Stimulated activated naive CD4-positive, alpha-beta T cell treated with Interleukin-2 at 50 U/mL for 16 hours (primary cell): ENCODE data around the gene GALNT2.

Source experiments
- DNase-seq: peaks from one replicate; lab custom pipeline; 2025; lab: John Stamatoyannopoulos, UW

Gene GALNT2

DNA sequence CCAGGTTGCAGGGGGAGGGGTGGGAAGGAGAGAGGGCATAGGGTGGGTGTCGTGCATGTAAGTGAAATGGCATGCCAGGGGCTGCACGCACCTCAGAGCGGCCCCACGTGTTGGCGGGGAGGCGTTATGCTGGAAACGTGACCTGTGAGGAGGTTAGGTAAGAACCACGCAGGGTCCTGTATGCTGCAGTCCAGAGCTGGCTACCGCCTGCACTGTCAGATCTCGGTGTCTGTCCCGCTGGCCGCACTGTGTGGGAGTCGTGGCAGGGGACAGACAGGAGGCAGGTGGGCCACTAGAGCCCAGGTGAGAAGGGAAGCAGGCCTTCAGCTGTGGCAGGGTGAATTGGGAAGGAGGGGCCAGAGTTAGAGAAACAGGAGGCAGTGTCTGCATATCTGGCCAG, 79.7 kb downstream of the GALNT2 start:
- no peak for DNase-seq

DNA sequence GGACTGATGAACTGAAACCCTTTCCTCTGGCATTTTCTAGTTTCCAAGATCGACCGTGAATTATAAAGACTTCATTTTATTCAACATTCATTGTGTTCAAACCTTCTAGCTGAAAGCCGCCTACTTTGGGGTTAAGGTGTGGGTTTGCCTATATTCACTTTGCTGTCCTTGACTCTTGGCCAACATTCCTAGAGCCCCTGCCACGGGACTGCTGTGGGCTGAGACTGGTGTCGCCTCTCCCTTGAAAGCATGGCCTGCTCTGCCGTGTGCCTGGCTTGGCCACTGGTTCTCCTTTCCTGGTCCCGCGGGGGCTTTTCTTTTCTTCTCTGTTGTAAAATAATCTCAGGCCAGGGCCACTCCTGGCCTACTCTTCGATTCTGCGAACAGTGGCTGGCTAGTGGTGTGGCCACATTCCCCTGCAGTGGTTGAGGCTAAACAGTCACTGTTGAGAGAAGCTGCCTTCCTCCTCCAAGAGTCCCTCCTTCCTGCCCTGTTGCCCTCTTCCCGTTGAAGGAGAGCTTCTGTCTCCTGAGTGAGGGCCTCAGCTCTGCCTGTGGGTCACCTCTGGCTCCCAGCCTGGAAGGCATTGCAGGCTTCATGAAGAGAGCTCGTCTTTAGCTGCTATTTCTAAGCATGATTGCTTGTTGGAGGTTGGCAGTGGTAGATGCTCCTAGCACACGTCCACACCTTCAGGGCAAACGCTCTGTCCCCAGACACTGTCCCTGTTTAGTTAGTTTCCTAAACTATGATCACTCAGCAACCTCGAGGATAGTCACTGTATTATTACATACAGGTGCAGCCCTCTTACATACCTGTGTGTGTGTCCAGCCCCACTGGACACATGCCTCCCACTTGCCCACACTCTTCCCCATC, 80.5 kb downstream of the GALNT2 start:
- no peak for DNase-seq

DNA sequence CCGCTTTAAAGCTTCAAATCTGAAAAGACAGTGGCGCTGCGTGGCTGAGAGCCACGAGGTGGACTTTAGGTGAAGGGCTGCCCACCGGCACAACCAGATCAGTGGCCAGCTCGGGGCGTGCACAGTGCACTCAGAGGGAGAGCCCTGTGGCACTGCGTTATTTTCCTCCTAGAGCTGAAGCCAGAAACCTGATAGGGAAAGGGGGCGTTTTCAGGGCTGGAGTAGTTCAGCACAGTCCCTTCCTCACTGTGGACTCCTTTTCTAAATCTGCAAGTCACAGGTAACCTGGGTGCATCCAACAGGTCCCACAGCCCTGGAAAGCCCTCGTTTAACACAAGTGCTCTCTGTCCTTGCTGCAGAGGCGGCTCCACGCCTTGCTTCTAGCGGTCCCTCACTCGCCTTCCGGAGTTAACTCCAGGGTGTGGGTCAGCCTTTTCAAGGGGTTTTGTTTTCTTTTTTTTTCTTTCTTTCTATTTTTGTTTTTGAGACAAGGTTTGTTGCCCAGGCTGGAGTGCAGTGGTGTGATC, 81.2 kb downstream of the GALNT2 start:
- no peak for DNase-seq

DNA sequence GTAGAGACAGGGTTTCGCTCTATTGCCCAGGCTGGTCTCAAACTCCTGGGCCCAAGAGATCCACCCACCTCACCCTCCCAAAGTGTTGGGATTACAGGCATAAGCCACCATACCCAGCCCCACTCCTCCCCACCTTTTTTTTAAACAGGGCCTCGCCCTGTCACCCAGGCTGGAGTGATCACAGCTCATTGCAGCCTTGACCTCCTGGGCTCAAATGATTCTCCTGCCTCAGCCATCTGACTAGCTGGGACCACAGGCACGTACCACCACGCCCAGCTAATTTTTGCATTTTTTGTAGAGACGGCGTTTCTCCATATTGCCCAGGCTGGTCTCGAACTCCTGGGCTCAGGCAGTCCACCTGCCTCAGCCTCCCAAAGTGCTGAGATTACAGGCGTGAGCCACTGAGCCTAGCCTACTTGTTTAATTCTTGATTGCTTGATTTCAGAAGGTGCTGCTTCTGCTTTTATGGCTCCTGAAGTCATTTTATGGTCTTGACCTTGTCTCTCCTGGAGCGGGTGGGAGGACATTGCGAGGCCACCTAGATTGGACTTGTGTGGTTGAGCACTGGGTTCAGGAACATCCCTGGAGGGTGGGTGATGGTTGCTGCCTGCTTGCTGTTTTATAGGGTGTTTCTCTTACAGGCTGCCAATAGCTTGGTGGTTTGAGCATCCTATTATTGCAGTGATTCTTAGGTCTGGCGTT, 81.9 kb downstream of the GALNT2 start:
- DNase-seq = no peak

DNA sequence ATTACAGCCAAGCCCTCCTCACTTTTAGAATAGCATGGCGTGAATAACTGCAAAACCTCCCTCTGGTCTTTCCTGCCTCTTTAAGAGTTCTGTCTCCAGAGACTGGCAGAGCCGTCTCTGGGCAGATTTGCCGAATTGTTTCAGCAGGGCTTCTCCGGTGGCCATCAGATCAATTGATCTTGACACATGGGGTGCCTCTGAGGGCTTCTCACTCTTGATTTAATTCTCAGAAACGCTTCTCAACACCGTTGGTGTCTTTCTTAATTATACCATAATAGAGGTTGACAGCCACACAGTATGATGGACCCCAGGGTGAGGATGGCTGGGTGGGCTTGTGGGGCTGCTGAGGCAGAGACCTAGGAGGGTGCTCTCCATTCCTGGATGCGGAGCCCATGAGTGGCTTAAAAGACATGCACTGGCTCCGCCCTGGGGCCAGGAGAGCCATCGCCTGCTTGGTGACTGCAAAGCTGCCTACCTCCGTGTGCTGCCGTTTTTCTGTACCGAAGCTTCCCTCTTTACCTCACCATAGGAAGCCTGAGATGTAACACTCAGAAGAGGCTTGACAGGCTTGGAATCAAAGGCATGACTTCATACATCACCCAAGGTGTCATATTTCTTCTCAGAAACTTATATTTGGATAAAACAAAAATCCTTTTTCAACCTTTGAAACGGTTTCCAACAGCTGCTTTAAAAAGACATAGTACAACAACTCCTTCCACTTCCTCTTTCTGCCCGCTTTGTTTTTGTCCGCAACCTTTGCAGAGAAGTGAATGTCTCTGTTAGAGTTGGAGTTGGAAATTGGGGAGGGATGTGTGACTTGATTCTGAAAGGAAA, 82.9 kb downstream of the GALNT2 start:
- DNase-seq = no peak

- no peak for DNase-seq
Observed at GRCh38 chr1:230150615-230151014, 83.6 kb downstream of the GALNT2 start.

DNA sequence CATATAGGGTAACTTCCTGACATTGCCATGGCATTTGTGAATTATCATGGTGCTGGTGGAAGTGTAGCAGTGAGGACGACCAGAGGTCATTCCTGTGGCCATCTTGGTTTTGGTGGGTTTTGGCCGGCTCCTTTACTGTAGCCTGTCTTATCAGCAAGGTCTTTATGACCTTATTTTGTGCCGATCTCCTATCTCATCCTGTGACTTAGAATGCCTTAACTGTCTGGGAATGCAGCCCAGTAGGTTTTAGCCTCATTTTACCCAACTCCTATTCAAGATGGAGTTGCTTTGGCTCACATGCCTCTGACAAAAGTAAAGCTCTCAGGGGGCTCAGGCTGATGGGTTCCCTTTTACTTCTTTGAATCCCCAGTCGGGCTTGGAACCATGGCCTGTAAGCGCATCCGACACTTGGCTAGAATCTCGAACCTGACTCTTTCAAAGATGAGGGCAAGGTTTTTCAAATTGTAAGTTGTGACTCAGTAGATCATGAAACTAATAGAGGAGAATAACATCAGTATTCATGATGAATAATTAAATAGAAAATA, 85.0 kb downstream of the GALNT2 start:
- no peak for DNase-seq

DNA sequence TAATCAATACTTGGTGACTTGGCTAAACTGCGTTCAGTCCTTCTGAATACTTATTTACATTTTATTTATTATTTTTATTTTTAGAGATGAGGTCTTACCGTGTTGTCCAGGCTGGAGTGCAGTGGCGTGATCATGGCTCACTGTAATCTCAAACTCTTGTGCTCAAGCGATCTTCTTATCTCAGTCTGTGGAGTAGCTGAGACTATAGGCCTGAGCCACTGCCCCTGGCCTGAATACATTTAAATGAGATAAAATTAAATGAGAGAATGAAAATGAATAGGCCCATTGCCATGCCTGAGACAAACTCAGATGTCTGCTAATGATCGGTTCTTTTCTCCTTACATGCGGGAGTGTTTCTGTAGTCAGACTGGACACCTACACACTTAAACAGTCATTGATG, 86.0 kb downstream of the GALNT2 start:
- no peak for DNase-seq

- DNase-seq = no peak
Observed at GRCh38 chr1:230153641-230154296, 86.7 kb downstream of the GALNT2 start.

DNA sequence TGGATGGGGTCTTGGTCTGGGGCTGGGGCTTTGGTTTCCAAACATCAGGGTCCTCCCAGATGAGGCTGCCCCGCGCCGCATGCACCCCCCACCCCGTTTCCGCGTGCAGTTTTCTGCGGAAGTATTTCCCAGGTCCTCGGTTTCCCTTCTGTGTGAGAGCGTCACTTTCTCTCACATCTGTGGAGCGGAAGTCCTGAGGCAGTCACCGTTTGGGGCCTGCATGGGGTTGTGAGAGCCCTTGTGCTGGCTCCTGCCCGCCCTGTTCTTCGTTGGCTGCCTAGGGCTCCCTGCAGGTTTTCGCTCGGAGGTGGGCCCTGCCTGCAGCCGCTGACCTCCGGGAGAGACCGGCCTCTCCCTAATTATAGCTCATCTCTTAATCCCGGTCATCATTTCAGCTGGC, 88.0 kb downstream of the GALNT2 start:
- DNase-seq = no peak

DNA sequence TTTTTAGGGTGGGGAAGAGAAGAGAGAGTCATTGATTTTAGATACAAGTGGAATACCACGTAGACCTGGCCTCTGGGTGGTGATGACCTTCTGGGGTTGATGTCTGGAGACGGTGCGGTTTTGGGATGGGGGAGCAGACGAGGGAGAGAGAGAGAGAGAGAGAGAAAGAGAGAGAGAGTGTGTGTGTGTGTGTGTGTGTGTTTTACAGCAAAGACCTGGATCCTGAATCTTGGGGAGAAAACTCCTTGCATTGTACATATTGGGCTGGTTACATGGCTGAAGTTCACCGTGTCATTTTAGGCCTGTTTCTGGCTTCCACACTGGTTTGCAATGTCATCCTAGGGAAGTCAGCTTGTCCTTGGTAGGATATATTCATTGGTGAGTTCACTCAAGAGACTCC, 89.0 kb downstream of the GALNT2 start:
- DNase-seq = no peak

- no peak for DNase-seq
Observed at GRCh38 chr1:230156536-230156935, 89.5 kb downstream of the GALNT2 start.

- no peak for DNase-seq
Observed at GRCh38 chr1:230157420-230158390, 90.7 kb downstream of the GALNT2 start.

DNA sequence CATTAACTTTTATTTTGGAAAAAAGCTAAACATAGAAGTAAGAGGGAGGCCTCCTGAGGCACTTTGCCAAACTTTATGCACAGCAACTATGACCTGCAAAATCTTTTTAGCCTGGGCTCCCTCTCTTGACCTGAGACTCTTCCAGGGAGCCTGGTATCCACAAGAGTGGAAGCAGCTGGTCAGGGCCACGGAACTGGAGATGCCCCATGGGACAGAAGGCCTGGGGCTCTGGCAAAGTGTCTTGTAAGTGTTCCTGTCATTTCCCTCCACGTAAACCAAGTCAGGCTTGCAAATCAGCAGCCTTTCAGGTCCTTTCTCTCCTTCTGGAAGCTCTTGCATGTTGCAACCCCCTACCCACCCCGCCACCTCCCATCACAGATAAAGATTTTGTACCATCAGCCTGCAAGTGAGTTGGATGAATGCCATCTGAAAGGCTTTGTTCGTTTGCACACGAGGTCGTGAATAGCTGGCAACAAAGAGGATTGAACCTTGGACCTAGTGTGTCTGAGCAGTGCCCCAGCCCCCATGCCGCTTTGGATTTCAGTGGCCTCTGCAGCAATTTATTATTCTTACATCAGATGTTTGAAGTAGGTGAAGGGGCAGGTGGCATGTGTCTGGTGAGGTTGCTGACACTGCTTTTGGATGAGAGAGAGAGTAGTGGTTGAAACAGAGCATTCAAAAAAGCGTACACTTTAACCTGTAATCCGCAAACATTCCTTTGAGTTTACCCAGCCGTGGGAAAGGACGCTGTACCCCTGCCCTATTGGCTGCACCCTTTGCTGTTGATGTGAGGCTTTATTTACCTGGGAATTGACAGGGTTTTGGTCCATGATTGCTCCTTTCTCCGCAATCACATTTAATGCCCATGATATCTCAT, 91.6 kb downstream of the GALNT2 start:
- no peak for DNase-seq

GRCh38 chr1:230159580-230159979, 92.5 kb downstream of the GALNT2 start:
- no peak for DNase-seq

DNA sequence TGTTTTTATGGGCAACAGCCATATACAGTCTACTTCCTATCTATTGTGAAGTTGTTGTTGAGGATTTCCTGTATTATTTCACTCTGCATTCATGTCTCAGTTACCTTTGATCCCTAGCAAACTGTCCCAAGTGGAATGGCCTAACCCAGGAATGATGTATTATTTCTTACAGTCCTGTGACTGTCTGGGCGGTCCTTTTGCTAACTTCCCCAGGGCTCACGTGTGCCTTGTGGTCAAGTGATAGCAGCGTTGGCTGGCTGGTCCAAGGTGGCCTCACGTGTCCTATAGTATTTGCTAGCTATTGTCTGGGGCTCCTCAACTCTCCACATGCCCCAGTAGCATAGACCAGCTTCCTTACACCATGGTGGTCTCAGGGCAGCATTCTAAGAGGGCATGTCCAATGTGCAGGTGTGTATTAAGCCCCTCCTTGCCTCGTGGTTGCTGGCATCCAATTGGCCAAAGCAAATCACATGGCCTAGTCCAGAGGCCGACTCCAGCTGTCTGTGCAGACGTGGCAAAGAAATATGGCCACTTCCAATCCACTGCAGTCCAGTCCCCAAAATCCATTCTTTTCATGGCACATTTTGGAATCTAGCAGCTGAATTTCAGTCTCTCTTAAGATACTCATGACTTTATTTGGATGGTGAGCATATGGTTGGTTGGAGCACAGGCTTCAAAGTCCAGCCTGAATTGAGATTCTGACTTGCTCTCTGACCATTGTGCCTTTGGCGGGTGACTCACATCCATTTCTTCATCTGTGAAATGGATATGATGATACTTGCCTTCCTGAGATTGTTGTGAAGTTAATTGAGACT, 94.1 kb downstream of the GALNT2 start:
- DNase-seq = no peak

- no peak for DNase-seq
Observed at GRCh38 chr1:230163205-230163604, 96.2 kb downstream of the GALNT2 start.

GRCh38 chr1:230163719-230164118, 96.7 kb downstream of the GALNT2 start:
- DNase-seq = no peak
